GM10266 (cell line): ENCODE data around the gene DACH1.

Source experiments
- DNase-seq: peaks from one replicate; pipeline ENCODE4 v3.0.0; 2012; ENCODE audit errors: extremely low spot score
- CTCF ChIP-seq: IDR thresholded peaks from 2 replicates; pipeline ENCODE4 v1.5.1; 2012; ENCODE audit warnings: mild to moderate bottlenecking, low read depth; ENCODE audit not compliant: control insufficient read depth, insufficient read depth; ENCODE audit errors: missing control alignments

Gene DACH1

DNA sequence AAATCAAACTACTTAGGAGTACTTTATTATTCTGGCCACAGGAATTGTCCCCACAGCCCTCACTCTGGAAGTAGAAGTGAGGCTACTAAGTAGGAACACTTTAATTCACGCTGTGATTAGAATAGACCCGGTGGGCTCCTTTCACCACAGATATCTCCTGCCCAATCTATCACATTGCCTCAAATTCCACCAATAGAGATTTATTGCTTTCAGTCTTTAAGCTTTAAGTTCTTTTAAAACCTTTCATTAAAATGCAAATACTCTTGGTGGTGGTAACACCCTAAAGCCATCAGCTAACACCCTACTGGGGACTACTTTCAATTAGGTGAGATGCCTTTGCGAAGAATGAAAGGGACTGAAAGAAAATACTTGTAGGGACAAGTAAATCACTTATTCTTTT is 181.9 kb downstream of the DACH1 start:
- no peak for TF ChIP-seq CTCF
- no peak for DNase-seq

- DNase-seq: no peak
- no peak for TF ChIP-seq CTCF
These were observed 184.9 kb downstream of the DACH1 start for GRCh38 chr13:71681901-71682613.

- no peak for TF ChIP-seq CTCF
- no peak for DNase-seq
These were observed 189.9 kb downstream of the DACH1 start for GRCh38 chr13:71677124-71677523.

GRCh38 chr13:71672512-71672911 is 194.5 kb downstream of the DACH1 start:
- TF ChIP-seq CTCF: no peak
- no peak for DNase-seq

GRCh38 chr13:71663431-71663830 is 203.6 kb downstream of the DACH1 start:
- no peak for TF ChIP-seq CTCF
- DNase-seq: no peak

- no peak for TF ChIP-seq CTCF
- DNase-seq: no peak
These were observed 205.1 kb downstream of the DACH1 start for GRCh38 chr13:71661921-71662320.

DNA sequence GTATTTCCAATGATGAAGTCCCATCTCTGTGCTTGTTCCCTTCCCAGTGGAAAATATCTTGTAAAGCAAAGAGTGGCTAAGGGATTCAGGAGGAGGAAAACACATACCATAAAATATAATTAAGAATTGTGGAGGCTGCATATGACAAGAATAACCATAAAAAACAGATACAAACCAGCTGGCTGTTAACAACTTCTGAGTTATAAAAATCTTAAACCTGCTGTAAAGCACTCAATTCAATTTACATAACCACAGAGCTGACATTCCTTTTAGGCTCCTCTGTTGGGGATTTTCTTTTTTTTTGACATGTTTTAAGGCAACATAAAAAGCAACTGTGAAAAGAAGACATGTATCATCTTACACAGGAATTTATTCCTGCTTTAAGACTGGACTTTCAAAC is 207.6 kb downstream of the DACH1 start:
- no peak for DNase-seq
- TF ChIP-seq CTCF: no peak
